Skeletal muscle cell (primary cell): Measurements from ENCODE around the gene SLC27A1.

ENCODE experiments used
- DNase-seq: peaks from one replicate; pipeline ENCODE4 v3.0.0-alpha.2; 2010; ENCODE audit warnings: low read depth
- H3K4me3 ChIP-seq: 2 replicates; pipeline ENCODE4 v1.5.1; 2011; ENCODE audit warnings: low read depth, mild to moderate bottlenecking, control low read depth, low read length, moderate library complexity

SLC27A1 gene

GRCh38 chr19:17553256-17553655, 82.9 kb downstream of the SLC27A1 start:
- DNase-seq, result peak; percentile 92
- no peak overlapping the region for H3K4me3 ChIP-seq

- peak overlapping the region; percentile 78 for H3K4me3 ChIP-seq
- DNase-seq, result no peak
Observed at GRCh38 chr19:17554968-17555479, 84.7 kb downstream of the SLC27A1 start.

- H3K4me3 ChIP-seq, result peak within 1 kb of the TSS; percentile 78
Observed at GRCh38 chr19:17555480-17555928, 85.2 kb downstream of the SLC27A1 start, which contains the start of gene COLGALT1. Gene COLGALT1 (plus strand): TSS chr19:17555649. CDS start chr19:17555714, 65 bp downstream.

More at GRCh38 chr19:17555480-17555928, 85.2 kb downstream of the SLC27A1 start, which contains the start of gene COLGALT1:
- DNase-seq, result peak; percentile 83
